ENCODE results near the gene IRS2. TPM values are rescaled to one million over a fixed set of nuclear protein-coding genes. Genes with fewer than 3 reads are reported as not detected.
"Not testable (repeated sequence)": the region's sequence is repeated elsewhere in the genome, so short reads cannot be mapped to it uniquely, and the experiment has no call there.

Gene IRS2
- polyA plus RNA-seq, 1 of the 3 experiments (the other 2 are of a cell fraction): 7.0 TPM

DNA sequence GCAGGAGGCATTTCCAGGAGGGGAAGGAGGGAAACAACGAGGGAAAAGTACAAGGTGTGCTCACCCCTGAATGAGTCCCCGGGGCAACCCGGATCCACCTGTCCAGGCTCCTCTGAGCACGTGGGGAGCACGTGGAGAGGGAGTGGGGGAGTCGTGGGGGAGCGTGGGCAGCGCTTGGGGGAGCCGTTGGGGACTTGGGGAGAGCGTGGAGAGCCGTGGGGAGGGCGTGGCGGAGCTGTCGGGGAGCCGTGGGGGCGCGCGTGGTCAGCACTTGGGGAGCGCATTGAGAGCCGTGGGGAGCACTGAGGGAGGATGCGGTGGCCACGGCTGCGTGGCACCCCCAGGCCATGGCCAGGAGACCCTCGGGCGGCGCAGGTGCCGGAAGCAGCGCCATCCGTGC lies 52.8 kb downstream of the IRS2 start:
- no peaks in the 10 kb centered on the region for H3F3A ChIP-seq (replicated peaks; ENCODE audit: insufficient read depth)
- no peak overlapping the region for H3K4me2 ChIP-seq
- no peaks in the 10 kb centered on the region for H3K9me2 ChIP-seq
- H3K79me2 ChIP-seq (ENCODE audit: insufficient read depth): no peaks in the 10 kb centered on the region
- no peak overlapping the region for H3K27ac ChIP-seq (ENCODE audit: low read depth in 2 of 2, low read length in 1 of 2)
- H3K9me3 ChIP-seq: no peaks in the 10 kb centered on the region
- H3K4me3 ChIP-seq (ENCODE audit: low read depth in 2 of 2, low read length in 1 of 2): no peak overlapping the region
- no peak for TF ChIP-seq CHD2 (IDR thresholded peaks at IDR 0.05; ENCODE audit: low read length, partially characterized antibody)
- TF ChIP-seq NFIC (IDR thresholded peaks at IDR 0.05; ENCODE audit: borderline replicate concordance): no peak
- no peak for TF ChIP-seq TAF1 (IDR thresholded peaks at IDR 0.05; ENCODE audit: borderline replicate concordance, low read depth, low read length)
- no peak for TF ChIP-seq EZH2phosphoT487 (IDR thresholded peaks at IDR 0.05; ENCODE audit: borderline replicate concordance, low read depth)
- no peak for TF ChIP-seq SMC3 (IDR thresholded peaks at IDR 0.05; ENCODE audit: low read depth, low read length)
- TF ChIP-seq YY1 (IDR thresholded peaks at IDR 0.05; ENCODE audit: low read depth): no peak
- TF ChIP-seq GABPA (IDR thresholded peaks at IDR 0.05; ENCODE audit: low read depth): no peak
- no peak for TF ChIP-seq FOXJ3 (CRISPR knock-in tag; IDR thresholded peaks at IDR 0.05)
- TF ChIP-seq, protein P1, sequence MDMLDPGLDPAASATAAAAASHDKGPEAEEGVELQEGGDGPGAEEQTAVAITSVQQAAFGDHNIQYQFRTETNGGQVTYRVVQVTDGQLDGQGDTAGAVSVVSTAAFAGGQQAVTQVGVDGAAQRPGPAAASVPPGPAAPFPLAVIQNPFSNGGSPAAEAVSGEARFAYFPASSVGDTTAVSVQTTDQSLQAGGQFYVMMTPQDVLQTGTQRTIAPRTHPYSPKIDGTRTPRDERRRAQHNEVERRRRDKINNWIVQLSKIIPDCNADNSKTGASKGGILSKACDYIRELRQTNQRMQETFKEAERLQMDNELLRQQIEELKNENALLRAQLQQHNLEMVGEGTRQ (IDR thresholded peaks at IDR 0.05; ENCODE audit: borderline replicate concordance, low read depth, low read length): no peak
- no peak for TF ChIP-seq TEAD4 (IDR thresholded peaks at IDR 0.05; ENCODE audit: borderline replicate concordance, insufficient read depth)
- no peak for TF ChIP-seq PBX3 (IDR thresholded peaks at IDR 0.05)
- H2AFZ ChIP-seq (ENCODE audit: low read depth): no peak overlapping the region
- H3K4me1 ChIP-seq (ENCODE audit: control insufficient read depth in 1 of 2, insufficient read depth in 2 of 2, low read depth in 1 of 2, low read length in 1 of 2): peaks cover 0 to 11% of the 10 kb centered on the region in 2 experiments; a peak in 2 of 4 replicates
- no peaks in the 10 kb centered on the region for H3K27me3 ChIP-seq (ENCODE audit: insufficient read depth)
- H3K36me3 ChIP-seq (replicated peaks in 1 of 2; ENCODE audit: control insufficient read depth in 1 of 2, insufficient read depth in 2 of 2, low read length in 1 of 2): no peaks in the 10 kb centered on the region
- H3K9ac ChIP-seq: no peak overlapping the region
- no peak for DNase-seq
- 90% methylated on average over 29 of the region's 29 CpGs for WGBS (ENCODE audit: low lambda C conversion rate)
- ChIA-PET POLR2A (no interaction called here), CTCF (no interaction called here)
- no peaks in the 10 kb centered on the region for H4K20me1 ChIP-seq (ENCODE audit: insufficient read depth)

- H3K9me3 ChIP-seq; H3K27me3 ChIP-seq (ENCODE audit: insufficient read depth); H3K79me2 ChIP-seq (ENCODE audit: insufficient read depth); H3K27ac ChIP-seq (ENCODE audit: low read depth in 2 of 2, low read length in 1 of 2); H3K4me2 ChIP-seq; H3K9me2 ChIP-seq; H3K9ac ChIP-seq; POLR2A ChIA-PET; H2AFZ ChIP-seq (ENCODE audit: low read depth); H4K20me1 ChIP-seq (ENCODE audit: insufficient read depth); H3K36me3 ChIP-seq (replicated peaks in 1 of 2; ENCODE audit: control insufficient read depth in 1 of 2, insufficient read depth in 2 of 2, low read length in 1 of 2); H3K4me3 ChIP-seq (ENCODE audit: low read depth in 2 of 2, low read length in 1 of 2); H3F3A ChIP-seq (replicated peaks; ENCODE audit: insufficient read depth); DNase-seq: not testable (repeated sequence)
- CTCF ChIA-PET: interaction anchor here (1.3 kb wide), 1 partner anchor 52 kb away, joined by 3 read pairs; no protein-coding TSS in a partner anchor
- H3K4me1 ChIP-seq (ENCODE audit: control insufficient read depth in 1 of 2, insufficient read depth in 2 of 2, low read depth in 1 of 2, low read length in 1 of 2): peaks cover 0 to 18% of the 10 kb centered on the region in 2 experiments; a peak in 2 of 4 replicates
- WGBS (ENCODE audit: low lambda C conversion rate): 100% methylated on average over 8 of the region's 50 CpGs
These were observed 53.8 kb downstream of the IRS2 start for GRCh38 chr13:109732470-109733170.

All from SK-N-SH (cell line).